22Rv1 (cell line): Measurements from ENCODE around the gene GP1BB.

Source experiments
- ZFX ChIP-seq: fragments of 450-650 bp; IDR thresholded peaks from 2 replicates; pipeline ENCODE4 v1.6.1; 2017; ENCODE audit warnings: antibody characterized with exemption, borderline replicate concordance
- TF ChIP-seq, protein P1 (sequence below): fragments of 450-650 bp; IDR thresholded peaks from 2 replicates; pipeline ENCODE4 v1.5.1; 2017; ENCODE audit warnings: mild to moderate bottlenecking

DNA sequence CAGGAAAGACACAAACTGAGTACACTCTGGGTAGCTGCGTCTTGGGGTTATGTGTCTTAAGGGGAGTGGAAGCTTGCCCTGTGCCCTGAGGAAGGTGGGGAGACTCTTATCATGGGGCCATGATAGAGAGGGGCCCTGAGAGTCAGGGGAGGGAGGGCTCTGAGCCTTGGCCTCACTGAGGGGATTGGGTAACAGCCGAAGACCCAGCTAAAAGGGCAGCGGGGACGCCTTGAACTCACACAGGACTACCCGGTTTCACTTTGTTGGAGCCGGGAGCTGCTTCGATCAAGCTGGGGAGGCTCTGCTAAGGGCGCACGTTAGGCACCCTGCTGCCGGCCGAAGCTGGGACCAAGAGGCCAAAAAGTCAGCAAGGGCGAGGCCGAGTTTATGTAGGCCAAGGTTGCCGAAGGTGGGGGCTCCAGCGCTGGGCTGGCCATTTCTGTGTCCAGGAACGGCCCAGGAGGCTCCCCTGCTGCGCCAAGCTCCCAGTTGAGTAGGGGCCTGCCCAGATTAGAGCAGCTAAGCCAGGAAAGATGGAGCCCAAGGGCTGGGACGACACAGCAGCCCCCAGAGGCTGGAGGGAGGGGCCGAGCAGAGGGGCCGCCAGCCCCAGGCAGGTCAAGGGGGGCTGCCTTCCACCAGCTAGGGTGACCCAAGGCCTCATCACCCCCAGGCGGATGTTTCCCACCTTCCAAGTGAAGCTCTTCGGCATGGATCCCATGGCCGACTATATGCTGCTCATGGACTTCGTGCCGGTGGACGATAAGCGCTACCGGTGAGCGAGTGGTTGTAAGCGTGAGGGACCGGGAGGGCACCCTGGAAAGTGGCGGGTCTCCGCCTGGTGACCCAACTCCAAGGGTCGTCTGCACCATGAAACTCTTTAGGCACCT is 39.5 kb downstream of the GP1BB start:
- TF ChIP-seq, protein P1, sequence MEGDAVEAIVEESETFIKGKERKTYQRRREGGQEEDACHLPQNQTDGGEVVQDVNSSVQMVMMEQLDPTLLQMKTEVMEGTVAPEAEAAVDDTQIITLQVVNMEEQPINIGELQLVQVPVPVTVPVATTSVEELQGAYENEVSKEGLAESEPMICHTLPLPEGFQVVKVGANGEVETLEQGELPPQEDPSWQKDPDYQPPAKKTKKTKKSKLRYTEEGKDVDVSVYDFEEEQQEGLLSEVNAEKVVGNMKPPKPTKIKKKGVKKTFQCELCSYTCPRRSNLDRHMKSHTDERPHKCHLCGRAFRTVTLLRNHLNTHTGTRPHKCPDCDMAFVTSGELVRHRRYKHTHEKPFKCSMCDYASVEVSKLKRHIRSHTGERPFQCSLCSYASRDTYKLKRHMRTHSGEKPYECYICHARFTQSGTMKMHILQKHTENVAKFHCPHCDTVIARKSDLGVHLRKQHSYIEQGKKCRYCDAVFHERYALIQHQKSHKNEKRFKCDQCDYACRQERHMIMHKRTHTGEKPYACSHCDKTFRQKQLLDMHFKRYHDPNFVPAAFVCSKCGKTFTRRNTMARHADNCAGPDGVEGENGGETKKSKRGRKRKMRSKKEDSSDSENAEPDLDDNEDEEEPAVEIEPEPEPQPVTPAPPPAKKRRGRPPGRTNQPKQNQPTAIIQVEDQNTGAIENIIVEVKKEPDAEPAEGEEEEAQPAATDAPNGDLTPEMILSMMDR = no peak
- no peak for TF ChIP-seq ZFX
